K562 (cell line): ENCODE measurements around the gene ADGRG1. TPM values are rescaled to one million over a fixed set of nuclear protein-coding genes. Genes with fewer than 3 reads are reported as not detected.
A peak's percentile ranks its signal among the peaks of the same experiment; 100 is the strongest.

Experiments
- ELF1 ChIP-seq: fragments of 200-800 bp; sonication (Bioruptor generic); IDR thresholded peaks from 2 replicates; pipeline ENCODE4 v1.6.1; 2016; ENCODE audit warnings: missing genetic modification characterization, missing compliant biosample characterization
- IFI16 ChIP-seq: fragments of 250-450 bp; sonication (Bioruptor Pico); IDR thresholded peaks from 2 replicates; pipeline ENCODE4 v2.1.2; 2022; ENCODE audit warnings: mild to moderate bottlenecking, inconsistent platforms
- JUN ChIP-seq, 2 experiments: sonication (generic) in 1 of 2; formaldehyde crosslinking in 1 of 2; IDR thresholded peaks; 2 replicates each; pipeline versions ENCODE4 v1.6.1 to v1.8.0; 2012 to 2022; ENCODE audit warnings: borderline replicate concordance in 2 of 2, mild to moderate bottlenecking in 2 of 2, improper control_type of control experiment in 1 of 2, low read depth in 1 of 2, low read length in 1 of 2, missing genetic modification reagents in 1 of 2
- MAZ ChIP-seq, 2 experiments: fragments of 450-650 bp in 1 of 2; sonication (generic) in 1 of 2; formaldehyde crosslinking; IDR thresholded peaks in 1 of 2; conservative IDR thresholded peaks in 1 of 2; 2 replicates each; pipeline versions ENCODE4 v1.4.0 to v1.5.0; 2020; ENCODE audit warnings: mild to moderate bottlenecking in 1 of 2, missing genetic modification reagents in 1 of 2
- NR2C2 ChIP-seq, 2 experiments: fragments of 200-800 bp in 1 of 2; sonication (Bioruptor generic) in 1 of 2; sonication (generic) in 1 of 2; formaldehyde crosslinking in 1 of 2; IDR thresholded peaks; 2 replicates each; pipeline versions ENCODE4 v1.6.1 to v1.8.0; 2016 to 2022; ENCODE audit warnings: mild to moderate bottlenecking in 1 of 2, missing compliant biosample characterization in 1 of 2, missing genetic modification characterization in 1 of 2, missing genetic modification reagents in 1 of 2
- SETDB1 ChIP-seq: IDR thresholded peaks from one replicate; pipeline ENCODE4 v1.6.1; 2012; ENCODE audit warnings: low read length, control low read depth, inconsistent platforms
- SMARCC2 ChIP-seq: fragments of 450-650 bp; IDR thresholded peaks from 2 replicates; pipeline ENCODE4 v1.6.1; 2017; ENCODE audit warnings: antibody characterized with exemption, moderate library complexity, mild to moderate bottlenecking, low read depth
- SPI1 ChIP-seq: IDR thresholded peaks from 2 replicates; pipeline ENCODE4 v1.6.1; 2011; ENCODE audit warnings: low read depth, low read length, control low read depth, borderline replicate concordance
- U2AF2 ChIP-seq: fragments of 200-400 bp; formaldehyde crosslinking; optimal IDR thresholded peaks from 2 replicates; pipeline ENCODE3; 2017; ENCODE audit warnings: low read depth, mild to moderate bottlenecking, low read length
- ZNF75A ChIP-seq: fragments of 450-650 bp; formaldehyde crosslinking; IDR thresholded peaks from 2 replicates; pipeline ENCODE4 v1.4.0; 2020; ENCODE audit warnings: mild to moderate bottlenecking
- polyA plus RNA-seq, 8 experiments: library from polyadenylated mRNA; depleted of rRNA in 4 of 8; stranded (reverse) in 5 of 8; unstranded in 3 of 8; fragments of >200 nt; fragmentation: Nextera tagmentation in 2 of 8; fragmentation: Illumina TruSeq in 1 of 8; extraction: Ambion mirVana in 2 of 8; extraction: Trizol in 1 of 8; gene quantifications; 2 replicates each; pipeline versions ENCODE4 v1.2.1 to v1.2.3, GENCODE V29; 2011 to 2014; ENCODE audit warnings: inconsistent platforms in 1 of 8, missing spikeins in 1 of 8
- total RNA-seq, 7 experiments: library from RNA; depleted of rRNA in 6 of 7; stranded (reverse); fragments of >200 nt in 6 of 7; fragmentation: Illumina TruSeq in 2 of 7; extraction: Trizol in 2 of 7; gene quantifications; 2 replicates each; pipeline versions ENCODE4 v1.2.1 to v1.2.3, GENCODE V29; 2011 to 2021; ENCODE audit warnings: low replicate concordance in 1 of 7
- TF ChIP-seq, protein P1 (sequence below): fragments of 450-650 bp; IDR thresholded peaks from 2 replicates; pipeline ENCODE4 v1.6.1; 2017; ENCODE audit warnings: antibody characterized with exemption, mild to moderate bottlenecking
- TF ChIP-seq, protein P2 (sequence below), 2 experiments: fragments of 450-650 bp; IDR thresholded peaks; 2 replicates each; pipeline ENCODE4 v1.6.1; 2016; ENCODE audit warnings: mild to moderate bottlenecking in 2 of 2, borderline replicate concordance in 1 of 2, low read depth in 1 of 2, moderate library complexity in 1 of 2

The ADGRG1 gene
- total and polyA plus RNA-seq, 9 of the 15 experiments (the other 6 are each of a cell fraction or from before 2014, with no cell fraction given), result 0.04 to 0.31 (median 0.16) TPM; not detected in 6

DNA sequence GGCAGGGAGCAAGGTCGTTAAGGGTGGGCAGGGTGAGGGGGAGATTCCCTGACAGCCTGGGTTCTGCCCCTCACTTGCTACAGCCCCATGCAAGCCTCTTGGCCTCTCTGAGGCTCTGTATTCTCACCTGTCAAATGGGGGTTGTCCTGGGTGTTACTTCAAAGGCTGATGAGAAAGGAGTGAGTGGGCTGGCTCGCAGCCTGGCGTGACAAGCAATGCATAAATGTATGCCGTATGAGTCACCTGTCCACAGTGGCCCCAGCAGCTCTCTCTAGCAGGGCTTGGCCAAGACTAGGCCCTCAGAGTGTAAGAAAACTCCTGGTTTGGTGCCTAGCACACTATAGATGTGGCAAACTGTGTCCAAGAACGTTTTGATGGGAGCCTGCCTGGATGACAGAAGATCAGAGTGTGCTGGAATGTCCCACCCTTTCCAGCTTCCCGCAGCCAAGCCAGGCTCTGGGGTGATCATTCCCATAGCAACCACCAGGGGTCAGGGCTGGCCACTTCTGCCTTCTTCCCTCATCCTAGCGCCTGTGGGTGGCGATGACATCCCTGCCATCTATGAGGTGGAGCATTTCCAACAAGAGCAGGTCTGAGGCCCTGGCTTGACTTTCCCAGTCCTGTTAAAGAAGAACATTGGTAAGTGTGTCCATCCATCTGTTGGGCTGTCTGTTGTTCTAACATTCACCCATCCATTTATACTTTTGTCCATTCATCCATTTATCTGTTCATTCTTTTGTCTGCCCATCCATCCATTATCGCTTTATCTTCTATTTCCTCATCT is 37.2 kb upstream of the ADGRG1 start (continued):
- TF ChIP-seq, protein P1, sequence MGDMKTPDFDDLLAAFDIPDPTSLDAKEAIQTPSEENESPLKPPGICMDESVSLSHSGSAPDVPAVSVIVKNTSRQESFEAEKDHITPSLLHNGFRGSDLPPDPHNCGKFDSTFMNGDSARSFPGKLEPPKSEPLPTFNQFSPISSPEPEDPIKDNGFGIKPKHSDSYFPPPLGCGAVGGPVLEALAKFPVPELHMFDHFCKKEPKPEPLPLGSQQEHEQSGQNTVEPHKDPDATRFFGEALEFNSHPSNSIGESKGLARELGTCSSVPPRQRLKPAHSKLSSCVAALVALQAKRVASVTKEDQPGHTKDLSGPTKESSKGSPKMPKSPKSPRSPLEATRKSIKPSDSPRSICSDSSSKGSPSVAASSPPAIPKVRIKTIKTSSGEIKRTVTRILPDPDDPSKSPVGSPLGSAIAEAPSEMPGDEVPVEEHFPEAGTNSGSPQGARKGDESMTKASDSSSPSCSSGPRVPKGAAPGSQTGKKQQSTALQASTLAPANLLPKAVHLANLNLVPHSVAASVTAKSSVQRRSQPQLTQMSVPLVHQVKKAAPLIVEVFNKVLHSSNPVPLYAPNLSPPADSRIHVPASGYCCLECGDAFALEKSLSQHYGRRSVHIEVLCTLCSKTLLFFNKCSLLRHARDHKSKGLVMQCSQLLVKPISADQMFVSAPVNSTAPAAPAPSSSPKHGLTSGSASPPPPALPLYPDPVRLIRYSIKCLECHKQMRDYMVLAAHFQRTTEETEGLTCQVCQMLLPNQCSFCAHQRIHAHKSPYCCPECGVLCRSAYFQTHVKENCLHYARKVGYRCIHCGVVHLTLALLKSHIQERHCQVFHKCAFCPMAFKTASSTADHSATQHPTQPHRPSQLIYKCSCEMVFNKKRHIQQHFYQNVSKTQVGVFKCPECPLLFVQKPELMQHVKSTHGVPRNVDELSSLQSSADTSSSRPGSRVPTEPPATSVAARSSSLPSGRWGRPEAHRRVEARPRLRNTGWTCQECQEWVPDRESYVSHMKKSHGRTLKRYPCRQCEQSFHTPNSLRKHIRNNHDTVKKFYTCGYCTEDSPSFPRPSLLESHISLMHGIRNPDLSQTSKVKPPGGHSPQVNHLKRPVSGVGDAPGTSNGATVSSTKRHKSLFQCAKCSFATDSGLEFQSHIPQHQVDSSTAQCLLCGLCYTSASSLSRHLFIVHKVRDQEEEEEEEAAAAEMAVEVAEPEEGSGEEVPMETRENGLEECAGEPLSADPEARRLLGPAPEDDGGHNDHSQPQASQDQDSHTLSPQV, result no peak
- TF ChIP-seq NR2C2 (CRISPR knock-in tag; IDR thresholded peaks at IDR 0.05) (0 out of 2 replicates have a peak, but pooled peaks have one; percentile 47), NR2C2 (tag; IDR thresholded peaks at IDR 0.05) (no peak), U2AF2 (no peak), ZNF75A (CRISPR knock-in tag) (no peak), IFI16 (no peak), ELF1 (tag) (no peak), JUN (IDR thresholded peaks at IDR 0.05; ENCODE audit: borderline replicate concordance, low read depth, low read length) (no peak), JUN (CRISPR knock-in tag; IDR thresholded peaks at IDR 0.05; ENCODE audit: borderline replicate concordance) (no peak), SPI1 (peak; percentile 34; the same call in 1 of the 2 replicates), SMARCC2 (no peak), SETDB1 (no peak), MAZ (CRISPR knock-in tag; conservative IDR thresholded peaks at IDR 0.05 in 1 of 2, IDR thresholded peaks at IDR 0.05 in 1 of 2) (0 out of 4 replicates have a peak, but pooled peaks of 1 of the 2 experiments have one; percentile 27)
- TF ChIP-seq, protein P2, sequence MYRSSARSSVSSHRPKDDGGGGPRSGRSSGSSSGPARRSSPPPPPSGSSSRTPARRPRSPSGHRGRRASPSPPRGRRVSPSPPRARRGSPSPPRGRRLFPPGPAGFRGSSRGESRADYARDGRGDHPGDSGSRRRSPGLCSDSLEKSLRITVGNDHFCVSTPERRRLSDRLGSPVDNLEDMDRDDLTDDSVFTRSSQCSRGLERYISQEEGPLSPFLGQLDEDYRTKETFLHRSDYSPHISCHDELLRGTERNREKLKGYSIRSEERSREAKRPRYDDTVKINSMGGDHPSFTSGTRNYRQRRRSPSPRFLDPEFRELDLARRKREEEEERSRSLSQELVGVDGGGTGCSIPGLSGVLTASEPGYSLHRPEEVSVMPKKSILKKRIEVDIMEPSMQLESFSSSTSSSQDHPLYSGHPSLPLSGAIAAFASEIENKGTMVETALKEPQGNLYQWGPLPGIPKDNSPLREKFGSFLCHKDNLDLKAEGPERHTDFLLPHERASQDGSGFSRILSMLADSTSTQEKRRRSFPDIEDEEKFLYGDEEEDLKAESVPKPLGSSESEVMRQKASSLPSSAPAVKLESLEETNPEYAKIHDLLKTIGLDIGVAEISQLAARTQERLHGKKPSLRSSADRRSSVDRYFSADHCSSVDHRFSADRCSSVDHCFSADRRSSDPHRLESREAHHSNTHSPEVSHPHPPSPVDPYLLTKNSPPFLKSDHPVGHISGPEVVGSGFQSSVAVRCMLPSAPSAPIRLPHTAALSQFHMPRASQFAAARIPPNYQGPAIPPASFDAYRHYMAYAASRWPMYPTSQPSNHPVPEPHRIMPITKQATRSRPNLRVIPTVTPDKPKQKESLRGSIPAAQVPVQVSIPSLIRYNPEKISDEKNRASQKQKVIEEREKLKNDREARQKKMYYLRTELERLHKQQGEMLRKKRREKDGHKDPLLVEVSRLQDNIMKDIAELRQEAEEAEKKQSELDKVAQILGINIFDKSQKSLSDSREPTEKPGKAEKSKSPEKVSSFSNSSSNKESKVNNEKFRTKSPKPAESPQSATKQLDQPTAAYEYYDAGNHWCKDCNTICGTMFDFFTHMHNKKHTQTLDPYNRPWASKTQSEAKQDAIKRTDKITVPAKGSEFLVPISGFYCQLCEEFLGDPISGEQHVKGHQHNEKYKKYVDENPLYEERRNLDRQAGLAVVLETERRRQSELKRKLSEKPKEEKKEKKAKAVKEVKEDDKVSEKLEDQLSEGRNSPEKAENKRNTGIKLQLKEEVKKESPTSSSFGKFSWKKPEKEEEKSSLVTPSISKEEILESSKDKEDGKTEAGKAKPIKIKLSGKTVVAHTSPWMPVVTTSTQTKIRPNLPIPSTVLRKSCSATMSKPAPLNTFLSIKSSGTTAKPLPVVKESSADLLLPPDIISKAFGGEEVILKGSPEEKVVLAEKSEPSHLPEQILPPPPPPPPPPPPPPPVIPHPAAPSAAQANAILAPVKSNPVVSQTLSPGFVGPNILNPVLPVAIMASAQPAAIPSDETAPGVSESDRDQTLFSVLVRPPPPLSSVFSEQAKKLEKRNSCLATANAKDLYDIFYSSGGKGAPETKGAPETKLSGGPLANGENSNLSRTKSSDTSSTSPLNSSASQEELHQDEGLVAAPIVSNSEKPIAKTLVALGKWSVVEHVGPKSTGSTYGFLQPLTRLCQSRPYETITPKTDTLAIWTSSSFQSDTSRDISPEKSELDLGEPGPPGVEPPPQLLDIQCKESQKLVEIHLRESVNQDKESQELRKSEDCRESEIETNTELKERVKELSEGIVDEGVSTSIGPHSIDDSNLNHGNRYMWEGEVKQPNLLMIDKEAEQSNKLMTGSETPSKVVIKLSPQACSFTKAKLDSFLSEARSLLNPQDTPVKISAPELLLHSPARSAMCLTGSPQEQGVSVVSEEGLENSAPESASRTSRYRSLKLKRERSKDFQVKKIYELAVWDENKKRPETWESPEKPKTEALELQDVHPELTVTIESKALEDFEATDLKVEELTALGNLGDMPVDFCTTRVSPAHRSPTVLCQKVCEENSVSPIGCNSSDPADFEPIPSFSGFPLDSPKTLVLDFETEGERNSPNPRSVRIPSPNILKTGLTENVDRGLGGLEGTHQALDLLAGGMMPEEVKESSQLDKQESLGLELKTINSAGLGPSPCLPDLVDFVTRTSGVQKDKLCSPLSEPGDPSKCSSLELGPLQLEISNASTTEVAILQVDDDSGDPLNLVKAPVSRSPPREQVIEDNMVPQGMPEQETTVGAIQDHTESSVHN (IDR thresholded peaks at IDR 0.05; ENCODE audit: borderline replicate concordance in 1 of 2, low read depth in 1 of 2), result no peak
